Endothelial cell of umbilical vein (primary cell): ENCODE measurements around the gene SPNS2. TPM values are rescaled to one million over a fixed set of nuclear protein-coding genes. Genes with fewer than 3 reads are reported as not detected.
A peak's percentile ranks its signal among the peaks of the same experiment; 100 is the strongest.

Experiments used
- BruUV-seq: library from RNA; stranded (reverse); fragments of 400-500 nt; replicated peaks from 2 replicates; lab custom pipeline; 2021; lab: Mats Ljungman, UMichigan
- CTCF ChIA-PET: fragments of 300-600, 350-600 bp; sonication (Branson Sonifier 250); formaldehyde crosslinking; loops from one replicate; lab custom pipeline; 2021; ENCODE audit warnings: antibody characterized with exemption, inconsistent platforms; lab: Charles Lee
- POLR2A ChIA-PET: fragments of 300-600, 350-600 bp; sonication (Branson Sonifier 250); formaldehyde crosslinking; loops from one replicate; lab custom pipeline; 2021; ENCODE audit warnings: antibody characterized with exemption, inconsistent platforms; lab: Charles Lee
- DNase-seq: peaks from one replicate; pipeline ENCODE4 v3.0.0-alpha.2; 2011; ENCODE audit warnings: low read depth, low spot score
- FAIRE-seq: peaks from 2 replicates; lab custom pipeline; 2011; peaks lifted over from hg19 to GRCh38; lab: Jason Lieb, UNC
- H2AFZ ChIP-seq: 2 replicates; pipeline ENCODE4 v1.6.0; 2012; ENCODE audit warnings: low read depth, low read length, control low read depth, inconsistent platforms
- H3K27ac ChIP-seq: 2 replicates; pipeline ENCODE4 v1.5.1; 2011; ENCODE audit warnings: low read depth, mild to moderate bottlenecking, control low read depth, low read length, moderate library complexity; ENCODE audit not compliant: insufficient read depth
- H3K27me3 ChIP-seq, 2 experiments: 2 replicates each; pipeline versions ENCODE4 v1.6.0 to v1.6.1; 2011; ENCODE audit warnings: low read length in 2 of 2, mixed read lengths in 1 of 2; ENCODE audit not compliant: control insufficient read depth in 2 of 2, insufficient read depth in 2 of 2
- H3K36me3 ChIP-seq, 2 experiments: 2 replicates in 1 of 2; 3 replicates in 1 of 2; pipeline ENCODE4 v1.5.1; 2011; ENCODE audit warnings: low read length in 2 of 2, mild to moderate bottlenecking in 1 of 2, moderate library complexity in 1 of 2; ENCODE audit not compliant: control insufficient read depth in 2 of 2, insufficient read depth in 2 of 2; ENCODE audit errors: extremely low read depth in 1 of 2
- H3K4me1 ChIP-seq: 3 replicates; pipeline ENCODE4 v1.5.1; 2011; ENCODE audit warnings: mild to moderate bottlenecking, low read length; ENCODE audit not compliant: control insufficient read depth, insufficient read depth; ENCODE audit errors: extremely low read depth
- H3K4me2 ChIP-seq: 2 replicates; pipeline ENCODE4 v1.6.1; 2011; ENCODE audit warnings: low read length, control low read depth, mixed read lengths; ENCODE audit not compliant: insufficient read depth
- H3K4me3 ChIP-seq, 3 experiments: fragments of 200-600 bp in 1 of 3; sonication (generic), shearing (Covaris generic) in 1 of 3; replicated peaks in 1 of 3; 2 replicates each; pipeline ENCODE4 v1.5.1; 2011 to 2016; ENCODE audit warnings: control low read depth in 3 of 3, low read length in 3 of 3, mild to moderate bottlenecking in 2 of 3, inconsistent platforms in 1 of 3, low read depth in 1 of 3, moderate library complexity in 1 of 3; ENCODE audit not compliant: insufficient read depth in 1 of 3
- H3K79me2 ChIP-seq: 2 replicates; pipeline ENCODE4 v1.6.0; 2012; ENCODE audit warnings: low read length, inconsistent platforms; ENCODE audit not compliant: control insufficient read depth, insufficient read depth
- H3K9ac ChIP-seq: replicated peaks from 2 replicates; pipeline ENCODE3; 2011; ENCODE audit warnings: low read length, control low read depth; ENCODE audit not compliant: insufficient read depth; ENCODE audit errors: extremely low read depth
- H3K9me1 ChIP-seq: replicated peaks from 3 replicates; pipeline ENCODE4 v1.6.0; 2011; ENCODE audit warnings: mild to moderate bottlenecking, low read length; ENCODE audit not compliant: control insufficient read depth, insufficient read depth; ENCODE audit errors: extremely low read depth
- H3K9me3 ChIP-seq: replicated peaks from 2 replicates; pipeline ENCODE4 v1.5.1; 2012; ENCODE audit warnings: low read length, inconsistent platforms; ENCODE audit not compliant: control insufficient read depth, insufficient read depth
- H4K20me1 ChIP-seq: replicated peaks from 2 replicates; pipeline ENCODE3; 2011; ENCODE audit warnings: mild to moderate bottlenecking, low read length; ENCODE audit not compliant: control insufficient read depth, insufficient read depth; ENCODE audit errors: extremely low read depth
- FOS ChIP-seq: IDR thresholded peaks from 2 replicates; pipeline ENCODE4 v1.6.1; 2011; ENCODE audit warnings: mild to moderate bottlenecking, low read length, moderate library complexity, borderline replicate concordance; ENCODE audit not compliant: insufficient read depth
- GATA2 ChIP-seq: IDR thresholded peaks from 2 replicates; pipeline ENCODE4 v1.7.0; 2011; ENCODE audit warnings: low read depth, mild to moderate bottlenecking, moderate library complexity, mixed read lengths, low read length; ENCODE audit not compliant: insufficient read length, insufficient read depth
- JUN ChIP-seq: IDR thresholded peaks from 2 replicates; pipeline ENCODE4 v1.6.1; 2011; ENCODE audit warnings: borderline replicate concordance, low read depth; ENCODE audit not compliant: insufficient read length, insufficient read depth
- MYC ChIP-seq: IDR thresholded peaks from one replicate; pipeline ENCODE4 v1.6.1; 2011; ENCODE audit warnings: mild to moderate bottlenecking, low read depth, low read length
- dilution Hi-C: fragments of 300-500 bp; cut with MboI; formaldehyde crosslinking; loops from one replicate; pipeline ENCODE4 v1.15.0; 2019; ENCODE audit warnings: low sequenced_read_pairs; ENCODE audit not compliant: extremely low pct_ligation_motif_present
- intact Hi-C: fragments of 100-400 bp; cut with micrococcal nuclease; formaldehyde crosslinking; loops from one replicate; pipeline ENCODE4 v1.10.0; 2022
- polyA plus RNA-seq, 4 experiments: library from polyadenylated mRNA; depleted of rRNA in 3 of 4; stranded (reverse) in 3 of 4; unstranded in 1 of 4; fragments of >200 nt; gene quantifications; 2 replicates each; pipeline versions ENCODE4 v1.2.1 to v1.2.3, GENCODE V29; 2011 to 2012; ENCODE audit warnings: missing spikeins in 1 of 4
- total RNA-seq: library from RNA; stranded (reverse); gene quantifications from 2 replicates; pipeline ENCODE4 v1.2.3, GENCODE V29; 2021
- TF ChIP-seq, protein P1 (sequence below), 2 donors: IDR thresholded peaks; 1 replicate in 1 of 2; 2 replicates in 1 of 2; pipeline ENCODE4 v1.5.1; 2011; ENCODE audit warnings: low read length in 2 of 2, mild to moderate bottlenecking in 2 of 2, moderate library complexity in 2 of 2, control low read depth in 1 of 2, inconsistent platforms in 1 of 2, low read depth in 1 of 2; ENCODE audit not compliant: insufficient read depth in 1 of 2; ENCODE audit errors: extremely low read depth in 1 of 2
- TF ChIP-seq, protein P2 (sequence below): IDR thresholded peaks from 2 replicates; pipeline ENCODE4 v1.6.1; 2011; ENCODE audit not compliant: insufficient read depth, insufficient read length

SPNS2 gene
- total and polyA plus RNA-seq, 2 donors (not counting 3 experiments of a cell fraction or from before 2014, with no cell fraction given), result 70.2 to 77.3 TPM

DNA sequence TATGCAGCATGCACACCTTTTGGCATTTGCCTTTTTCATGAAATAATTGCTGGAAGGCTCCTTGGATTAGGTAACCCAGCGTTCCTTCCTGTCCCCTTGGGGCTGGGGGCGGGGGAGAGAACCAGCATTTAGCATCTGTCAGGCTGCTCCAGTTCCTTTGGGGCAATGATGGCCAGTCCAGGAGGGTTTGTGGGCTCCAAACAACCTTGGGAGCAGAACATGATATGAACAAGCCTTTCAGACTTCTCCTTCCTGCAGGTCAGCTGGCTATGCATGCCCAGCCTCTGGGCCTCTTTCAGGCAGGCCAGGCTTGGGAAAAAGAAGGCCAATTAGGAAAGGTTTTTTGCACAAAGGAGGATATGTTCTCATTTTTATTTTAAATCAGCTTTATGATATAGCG lies 84.5 kb downstream of the SPNS2 start:
- no peaks in the 10 kb centered on the region for H3K9me3 ChIP-seq
- ChIA-PET CTCF (interaction anchor here (2.2 kb wide), 1 partner anchor 16 kb away, joined by 24 read pairs; no protein-coding TSS in a partner anchor), POLR2A (no interaction called here)
- no peak overlapping the region for H3K9ac ChIP-seq
- H3K79me2 ChIP-seq, result no peaks in the 10 kb centered on the region
- H3K4me2 ChIP-seq, result no peak overlapping the region
- dilution Hi-C loops (no loop called here), intact Hi-C loops (no loop called here)
- no peak overlapping the region for H3K4me3 ChIP-seq
- no peak for TF ChIP-seq MYC
- TF ChIP-seq, protein P1, sequence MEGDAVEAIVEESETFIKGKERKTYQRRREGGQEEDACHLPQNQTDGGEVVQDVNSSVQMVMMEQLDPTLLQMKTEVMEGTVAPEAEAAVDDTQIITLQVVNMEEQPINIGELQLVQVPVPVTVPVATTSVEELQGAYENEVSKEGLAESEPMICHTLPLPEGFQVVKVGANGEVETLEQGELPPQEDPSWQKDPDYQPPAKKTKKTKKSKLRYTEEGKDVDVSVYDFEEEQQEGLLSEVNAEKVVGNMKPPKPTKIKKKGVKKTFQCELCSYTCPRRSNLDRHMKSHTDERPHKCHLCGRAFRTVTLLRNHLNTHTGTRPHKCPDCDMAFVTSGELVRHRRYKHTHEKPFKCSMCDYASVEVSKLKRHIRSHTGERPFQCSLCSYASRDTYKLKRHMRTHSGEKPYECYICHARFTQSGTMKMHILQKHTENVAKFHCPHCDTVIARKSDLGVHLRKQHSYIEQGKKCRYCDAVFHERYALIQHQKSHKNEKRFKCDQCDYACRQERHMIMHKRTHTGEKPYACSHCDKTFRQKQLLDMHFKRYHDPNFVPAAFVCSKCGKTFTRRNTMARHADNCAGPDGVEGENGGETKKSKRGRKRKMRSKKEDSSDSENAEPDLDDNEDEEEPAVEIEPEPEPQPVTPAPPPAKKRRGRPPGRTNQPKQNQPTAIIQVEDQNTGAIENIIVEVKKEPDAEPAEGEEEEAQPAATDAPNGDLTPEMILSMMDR (IDR thresholded peaks at IDR 0.05; ENCODE audit: extremely low read depth in 1 of 2, insufficient read depth in 1 of 2, low read depth in 1 of 2, low read length in 2 of 2), result no peak
- no peak for TF ChIP-seq GATA2
- no peak for TF ChIP-seq JUN
- TF ChIP-seq, protein P2, sequence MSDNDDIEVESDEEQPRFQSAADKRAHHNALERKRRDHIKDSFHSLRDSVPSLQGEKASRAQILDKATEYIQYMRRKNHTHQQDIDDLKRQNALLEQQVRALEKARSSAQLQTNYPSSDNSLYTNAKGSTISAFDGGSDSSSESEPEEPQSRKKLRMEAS, result no peak
- no TSS peak for BruUV-seq
- H4K20me1 ChIP-seq, result no peaks in the 10 kb centered on the region
- FAIRE-seq, result no peak
- H3K4me1 ChIP-seq, result no peaks in the 10 kb centered on the region
- no peaks in the 10 kb centered on the region for H3K9me1 ChIP-seq
- H3K27ac ChIP-seq, result no peak overlapping the region
- H3K36me3 ChIP-seq, result no peaks in the 10 kb centered on the region
- H3K27me3 ChIP-seq, result peaks cover 29 to 35% of the 10 kb centered on the region in 2 experiments
- no peak overlapping the region for H2AFZ ChIP-seq
- no peak for DNase-seq

DNA sequence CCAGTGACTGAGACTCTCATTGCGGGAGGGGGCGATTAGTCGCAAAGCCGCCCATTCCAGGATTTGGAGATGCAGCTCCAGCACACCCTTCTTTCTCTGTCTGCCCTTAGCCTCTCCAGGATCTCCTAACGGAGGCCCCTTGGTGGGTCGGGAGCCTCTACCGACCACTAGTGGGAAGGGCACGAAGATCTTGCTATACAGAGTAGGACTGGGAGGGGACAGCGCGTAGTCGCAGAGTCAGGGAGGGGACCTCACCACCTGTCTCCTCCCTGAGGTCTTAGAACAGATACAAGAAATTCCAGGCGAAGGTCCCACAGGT lies 85.1 kb downstream of the SPNS2 start:
- H3K36me3 ChIP-seq, result no peaks in the 10 kb centered on the region
- dilution Hi-C loops (no loop called here), intact Hi-C loops (no loop called here)
- ChIA-PET CTCF (interaction anchor here (0.8 to 2.2 kb wide), 2 partner anchors 11 to 16 kb away, joined by 4 to 24 read pairs; no protein-coding TSS in a partner anchor), POLR2A (no interaction called here)
- no peaks in the 10 kb centered on the region for H4K20me1 ChIP-seq
- H3K9me1 ChIP-seq, result no peaks in the 10 kb centered on the region
- H3K27me3 ChIP-seq, result peaks cover 29 to 35% of the 10 kb centered on the region in 2 experiments
- H3K9me3 ChIP-seq, result no peaks in the 10 kb centered on the region
- no peaks in the 10 kb centered on the region for H3K4me1 ChIP-seq
- H3K9ac ChIP-seq, result no peak overlapping the region
- no TSS peak for BruUV-seq
- no peak for TF ChIP-seq FOS
- TF ChIP-seq, protein P1 (IDR thresholded peaks at IDR 0.05; ENCODE audit: extremely low read depth in 1 of 2, insufficient read depth in 1 of 2, low read depth in 1 of 2, low read length in 2 of 2), result peak; percentile 15 to 51
- no peak overlapping the region for H2AFZ ChIP-seq
- no peak overlapping the region for H3K4me2 ChIP-seq
- FAIRE-seq, result peak; percentile 70
- H3K27ac ChIP-seq, result no peak overlapping the region
- H3K79me2 ChIP-seq, result no peaks in the 10 kb centered on the region
- DNase-seq, result peak; percentile 18
- peak overlapping the region in 1 of 3 experiments; percentile 37 for H3K4me3 ChIP-seq
